ENCODE results near the gene DLX1.

- no peak for TF ChIP-seq FOXA1 (IDR thresholded peaks at IDR 0.05)
- no peak for TF ChIP-seq CTCF (IDR thresholded peaks at IDR 0.05; ENCODE audit: low read depth, low read length, missing input control)
- TF ChIP-seq TAF1 (conservative IDR thresholded peaks at IDR 0.05): no peak
- TF ChIP-seq MAX (IDR thresholded peaks at IDR 0.05): no peak
- no peak for TF ChIP-seq NR2F2 (IDR thresholded peaks at IDR 0.05)
- no peak for TF ChIP-seq REST (IDR thresholded peaks at IDR 0.05)
- TF ChIP-seq SP1 (IDR thresholded peaks at IDR 0.05): no peak
- TF ChIP-seq RXRA (IDR thresholded peaks at IDR 0.05): no peak
- TF ChIP-seq RAD21 (IDR thresholded peaks at IDR 0.05): no peak
- TF ChIP-seq YY1 (IDR thresholded peaks at IDR 0.05): no peak
- no peak for TF ChIP-seq GABPA (IDR thresholded peaks at IDR 0.05 in 1 of 2, conservative IDR thresholded peaks at IDR 0.05 in 1 of 2)
Observed at GRCh38 chr2:172087780-172088244, 2.5 kb downstream of the DLX1 start.
